GM12878 (cell line): ENCODE measurements around the gene NEGR1. TPM values are rescaled to one million over a fixed set of nuclear protein-coding genes. Genes with fewer than 3 reads are reported as not detected.

ENCODE experiments used
- ATAC-seq: fragments of 200-7000 bp; cut with Tn5 transposase; 3 replicates; pipeline ENCODE4 v1.9.1; 2020; ENCODE audit warnings: mild to moderate bottlenecking, moderate library complexity
- BruUV-seq: library from RNA; stranded (reverse); fragments of 400-500 nt; replicated peaks from 2 replicates; lab custom pipeline; 2021; lab: Mats Ljungman, UMichigan
- CTCF ChIA-PET: fragments of 300-600 bp; sonication (Branson Sonifier 250); formaldehyde crosslinking; extraction: SDS; loops from one replicate; lab custom pipeline; 2021; ENCODE audit warnings: inconsistent platforms; lab: Yijun Ruan, JAX
- POLR2A ChIA-PET: fragments of 350-600 bp; formaldehyde crosslinking; extraction: SDS; loops from one replicate; lab custom pipeline; 2021; ENCODE audit warnings: inconsistent platforms; lab: Charles Lee
- RAD21 ChIA-PET: fragments of 300-600 bp; sonication (Branson Sonifier 250); formaldehyde crosslinking; loops from one replicate; lab custom pipeline; 2023; ENCODE audit warnings: antibody characterized with exemption; ENCODE audit not compliant: unreplicated experiment; lab: Charles Lee
- SMC1A ChIA-PET: fragments of 300-600 bp; sonication (Branson Sonifier 250); formaldehyde crosslinking; loops from one replicate; lab custom pipeline; 2023; ENCODE audit not compliant: unreplicated experiment, uncharacterized antibody; lab: Charles Lee
- DNase-seq: peaks from one replicate; pipeline ENCODE4 v3.0.0-alpha.2; 2011; ENCODE audit warnings: low read depth, low spot score
- FAIRE-seq: peaks from 3 replicates; lab custom pipeline; 2011; peaks lifted over from hg19 to GRCh38; lab: Jason Lieb, UNC
- H2AFZ ChIP-seq: 2 replicates; pipeline ENCODE4 v1.6.0; 2011; ENCODE audit warnings: low read depth, low read length, control low read depth; ENCODE audit not compliant: control insufficient read depth
- H3K27ac ChIP-seq: 2 replicates; pipeline ENCODE4 v1.5.1; 2011; ENCODE audit warnings: control low read depth; ENCODE audit not compliant: control insufficient read depth, insufficient read depth
- H3K27me3 ChIP-seq, 2 experiments: replicated peaks in 1 of 2; 2 replicates each; pipeline versions ENCODE4 v1.6.0 to v1.6.1; 2011; ENCODE audit warnings: low read length in 1 of 2; ENCODE audit not compliant: control insufficient read depth in 2 of 2, insufficient read depth in 2 of 2
- H3K36me3 ChIP-seq, 2 experiments: 2 replicates each; pipeline ENCODE4 v1.5.1; 2011; ENCODE audit warnings: low read length in 1 of 2; ENCODE audit not compliant: control insufficient read depth in 2 of 2, insufficient read depth in 2 of 2
- H3K4me1 ChIP-seq: 2 replicates; pipeline ENCODE4 v1.6.1; 2011; ENCODE audit warnings: mild to moderate bottlenecking, low read length, moderate library complexity, mixed read lengths; ENCODE audit not compliant: control insufficient read depth, insufficient read depth
- H3K4me2 ChIP-seq: 2 replicates; pipeline ENCODE4 v1.6.0; 2011; ENCODE audit warnings: control low read depth; ENCODE audit not compliant: control insufficient read depth, insufficient read depth
- H3K4me3 ChIP-seq: fragments of 200-600 bp; sonication (generic); 2 replicates; pipeline ENCODE4 v1.5.1; 2016
- H3K79me2 ChIP-seq: 2 replicates; pipeline ENCODE4 v1.6.0; 2011; ENCODE audit warnings: low read length; ENCODE audit not compliant: control insufficient read depth, insufficient read depth
- H3K9ac ChIP-seq: 2 replicates; pipeline ENCODE4 v1.8.0; 2011; ENCODE audit warnings: low read length, control low read depth, mixed read lengths; ENCODE audit not compliant: control insufficient read depth, insufficient read depth
- H3K9me3 ChIP-seq: replicated peaks from 3 replicates; pipeline ENCODE4 v1.5.1; 2011; ENCODE audit warnings: mild to moderate bottlenecking, low read length; ENCODE audit not compliant: control insufficient read depth, insufficient read depth
- H4K20me1 ChIP-seq: 2 replicates; pipeline ENCODE4 v1.6.0; 2011; ENCODE audit not compliant: control insufficient read depth, insufficient read depth
- BACH1 ChIP-seq: fragments of 450-650 bp; IDR thresholded peaks from 2 replicates; pipeline ENCODE4 v1.6.1; 2017; ENCODE audit warnings: mild to moderate bottlenecking, borderline replicate concordance
- E2F8 ChIP-seq: fragments of 450-650 bp; IDR thresholded peaks from 2 replicates; pipeline ENCODE4 v1.6.1; 2018; ENCODE audit warnings: mild to moderate bottlenecking, low read depth, moderate library complexity; ENCODE audit not compliant: partially characterized antibody
- ESRRA ChIP-seq: IDR thresholded peaks from 2 replicates; pipeline ENCODE4 v1.6.1; 2012; ENCODE audit warnings: mild to moderate bottlenecking, low read length, improper control_type of control experiment
- EZH2 ChIP-seq: IDR thresholded peaks from 2 replicates; pipeline ENCODE4 v1.6.1; 2012; ENCODE audit warnings: low read depth, mild to moderate bottlenecking, control low read depth, inconsistent platforms, low read length, borderline replicate concordance; ENCODE audit not compliant: control insufficient read depth
- HDGF ChIP-seq: fragments of 450-650 bp; IDR thresholded peaks from 2 replicates; pipeline ENCODE4 v1.6.1; 2016; ENCODE audit warnings: antibody characterized with exemption
- POU2F2 ChIP-seq: IDR thresholded peaks from 3 replicates; pipeline ENCODE4 v1.6.1; 2011; ENCODE audit warnings: low read depth, mild to moderate bottlenecking, low read length, borderline replicate concordance
- RUNX3 ChIP-seq: IDR thresholded peaks from 2 replicates; pipeline ENCODE4 v1.6.1; 2012; ENCODE audit warnings: low read length, inconsistent platforms
- SMC3 ChIP-seq: IDR thresholded peaks from 2 replicates; pipeline ENCODE4 v1.6.1; 2011; ENCODE audit warnings: low read length, improper control_type of control experiment, borderline replicate concordance
- SPI1 ChIP-seq: IDR thresholded peaks from 2 replicates; pipeline ENCODE4 v1.6.1; 2011; ENCODE audit warnings: low read depth, mild to moderate bottlenecking, low read length, moderate library complexity, borderline replicate concordance; ENCODE audit not compliant: insufficient read depth
- SREBF1 ChIP-seq: IDR thresholded peaks from 2 replicates; pipeline ENCODE4 v1.6.1; 2012; ENCODE audit warnings: mild to moderate bottlenecking, low read length
- TARDBP ChIP-seq: IDR thresholded peaks from 2 replicates; pipeline ENCODE4 v1.6.1; 2016; ENCODE audit warnings: borderline replicate concordance
- TBL1XR1 ChIP-seq: IDR thresholded peaks from 2 replicates; pipeline ENCODE4 v1.6.1; 2012; ENCODE audit warnings: low read depth, low read length, improper control_type of control experiment
- TCF3 ChIP-seq: IDR thresholded peaks from 2 replicates; pipeline ENCODE4 v1.6.1; 2012; ENCODE audit warnings: low read depth, mild to moderate bottlenecking, low read length, borderline replicate concordance; ENCODE audit not compliant: insufficient read depth
- YBX1 ChIP-seq: fragments of 450-650 bp; IDR thresholded peaks from 2 replicates; pipeline ENCODE4 v1.6.1; 2016; ENCODE audit warnings: antibody characterized with exemption
- ZNF274 ChIP-seq: IDR thresholded peaks from one replicate; pipeline ENCODE4 v1.8.0; 2011; ENCODE audit not compliant: insufficient read length, insufficient read depth
- WGBS: methylation state at CpG from one replicate; pipeline ENCODE4 v1.1.6; 2016; ENCODE audit warnings: low lambda C conversion rate; ENCODE audit not compliant: insufficient replicate concordance, insufficient coverage; ENCODE audit errors: missing lambda C conversion rate; 5-methylcytosine and 5-hydroxymethylcytosine counted together
- in situ Hi-C: fragments of 300-500 bp; cut with MboI; formaldehyde crosslinking; loops from 9 replicates; pipeline ENCODE4 v1.14.3; 2018; ENCODE audit warnings: mixed read lengths
- intact Hi-C: fragments of 100-400 bp; cut with micrococcal nuclease; formaldehyde crosslinking; loops from one replicate; pipeline ENCODE4 v1.14.2; 2022; ENCODE audit not compliant: unreplicated experiment
- polyA plus RNA-seq, 11 experiments: library from polyadenylated mRNA; depleted of rRNA in 4 of 11; unstranded in 6 of 11; stranded (reverse) in 5 of 11; fragments of >200 nt; fragmentation: Nextera tagmentation in 4 of 11; fragmentation: Illumina TruSeq in 1 of 11; extraction: Ambion mirVana in 4 of 11; extraction: Trizol in 1 of 11; gene quantifications; 1 replicate in 1 of 11; 2 replicates in 10 of 11; pipeline versions ENCODE4 v1.2.1 to v1.2.3, GENCODE V29; 2011 to 2016; ENCODE audit warnings: inconsistent platforms in 2 of 11, missing spikeins in 2 of 11, low read depth in 1 of 11
- total RNA-seq, 4 experiments: library from RNA; depleted of rRNA in 3 of 4; stranded (reverse); fragments of >200 nt in 3 of 4; fragmentation: Illumina TruSeq in 1 of 4; extraction: Trizol in 1 of 4; gene quantifications; 2 replicates each; pipeline versions ENCODE4 v1.2.1 to v1.2.3, GENCODE V29; 2013 to 2021
- TF ChIP-seq, protein P1 (sequence below): IDR thresholded peaks from 2 replicates; pipeline ENCODE4 v1.6.1; 2011; ENCODE audit warnings: borderline replicate concordance, low read depth, mild to moderate bottlenecking, moderate library complexity, mixed read lengths, low read length; ENCODE audit not compliant: insufficient read depth; ENCODE audit errors: extremely low read length

NEGR1 gene
- total and polyA plus RNA-seq, 10 of the 15 experiments (the other 5 are each of a cell fraction or from before 2014, with no cell fraction given): under 0.01 to 0.03 (median 0.01) TPM; not detected in 7

DNA sequence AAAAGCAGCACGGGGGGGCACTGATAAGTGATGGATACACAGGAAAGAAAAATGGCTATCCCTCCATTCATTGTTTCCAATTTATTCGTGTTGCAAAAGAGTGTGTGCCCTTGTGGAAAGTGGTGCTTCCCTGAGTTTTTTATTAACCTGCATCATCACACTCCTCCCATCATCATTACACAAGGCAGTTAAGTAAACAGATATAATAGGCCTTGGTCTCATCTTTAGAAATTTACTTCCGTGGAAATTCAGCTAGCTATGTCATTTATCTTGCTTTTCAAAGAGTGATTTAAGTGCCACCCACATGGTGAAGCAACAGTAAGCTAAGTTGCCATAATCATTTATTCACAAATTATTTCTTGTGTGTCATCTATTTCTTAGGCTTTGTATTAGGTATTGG, 473.3 kb downstream of the NEGR1 start (continued):
- no peak for TF ChIP-seq EZH2

GRCh38 chr1:71804140-71804539, 478.2 kb downstream of the NEGR1 start:
- no peaks in the 10 kb centered on the region for H3K4me1 ChIP-seq
- no peaks in the 10 kb centered on the region for H4K20me1 ChIP-seq
- no peaks in the 10 kb centered on the region for H3K27me3 ChIP-seq
- no peak overlapping the region for H3K4me2 ChIP-seq
- in situ Hi-C loops: no loop called here
- POLR2A ChIA-PET: no interaction called here
- no peak for ATAC-seq
- RAD21 ChIA-PET: no interaction called here
- FAIRE-seq: no peak
- CTCF ChIA-PET: no interaction called here
- H3K79me2 ChIP-seq: no peaks in the 10 kb centered on the region
- SMC1A ChIA-PET: no interaction called here
- BruUV-seq: no TSS peak
- intact Hi-C loops: no loop called here
- H3K9ac ChIP-seq: no peak overlapping the region
- no peaks in the 10 kb centered on the region for H3K9me3 ChIP-seq
- DNase-seq: no peak
- H3K27ac ChIP-seq: no peak overlapping the region
- no peak overlapping the region for H2AFZ ChIP-seq
- WGBS: 0% methylated on average over 2 of the region's 2 CpGs
- no peak for TF ChIP-seq HDGF
- no peak overlapping the region for H3K4me3 ChIP-seq
- no peaks in the 10 kb centered on the region for H3K36me3 ChIP-seq

DNA sequence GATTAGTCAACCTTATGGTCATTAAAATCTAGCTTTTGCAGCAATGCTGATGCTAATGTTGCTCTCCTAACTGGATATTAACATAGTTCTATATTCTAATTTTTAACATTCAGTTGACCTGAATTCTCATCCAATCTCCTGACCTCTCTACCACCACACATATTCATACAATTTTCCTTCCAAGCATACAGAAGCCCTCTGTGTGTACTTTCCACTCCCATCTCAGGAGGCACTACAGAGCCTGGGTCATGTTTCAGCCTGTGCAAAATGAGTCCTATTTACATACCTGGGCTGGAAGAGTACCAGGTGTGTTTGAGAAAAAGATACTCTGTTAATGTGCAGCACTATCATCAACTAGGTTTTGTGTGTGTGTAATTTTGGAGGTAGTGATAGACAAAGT, 486.3 kb downstream of the NEGR1 start:
- H2AFZ ChIP-seq: no peak overlapping the region
- H3K27me3 ChIP-seq: no peaks in the 10 kb centered on the region
- intact Hi-C loops: no loop called here
- in situ Hi-C loops: no loop called here
- no peaks in the 10 kb centered on the region for H3K79me2 ChIP-seq
- no peak overlapping the region for H3K4me3 ChIP-seq
- POLR2A ChIA-PET: no interaction called here
- H3K4me2 ChIP-seq: no peak overlapping the region
- no peak for ATAC-seq
- no peak for FAIRE-seq
- RAD21 ChIA-PET: no interaction called here
- no peak for DNase-seq
- no TSS peak for BruUV-seq
- SMC1A ChIA-PET: no interaction called here
- no peak overlapping the region for H3K27ac ChIP-seq
- H3K9me3 ChIP-seq: no peaks in the 10 kb centered on the region
- H4K20me1 ChIP-seq: no peaks in the 10 kb centered on the region
- CTCF ChIA-PET: no interaction called here
- H3K4me1 ChIP-seq: no peaks in the 10 kb centered on the region
- H3K9ac ChIP-seq: no peak overlapping the region
- no peaks in the 10 kb centered on the region for H3K36me3 ChIP-seq
- TF ChIP-seq E2F8: no peak
- no peak for TF ChIP-seq SMC3
- no peak for TF ChIP-seq RUNX3
- TF ChIP-seq ZNF274: no peak
- TF ChIP-seq, protein P1, sequence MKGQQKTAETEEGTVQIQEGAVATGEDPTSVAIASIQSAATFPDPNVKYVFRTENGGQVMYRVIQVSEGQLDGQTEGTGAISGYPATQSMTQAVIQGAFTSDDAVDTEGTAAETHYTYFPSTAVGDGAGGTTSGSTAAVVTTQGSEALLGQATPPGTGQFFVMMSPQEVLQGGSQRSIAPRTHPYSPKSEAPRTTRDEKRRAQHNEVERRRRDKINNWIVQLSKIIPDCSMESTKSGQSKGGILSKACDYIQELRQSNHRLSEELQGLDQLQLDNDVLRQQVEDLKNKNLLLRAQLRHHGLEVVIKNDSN: no peak
- no peak for TF ChIP-seq BACH1
- no peak for TF ChIP-seq TCF3
- no peak for TF ChIP-seq SREBF1
- no peak for TF ChIP-seq SPI1
- TF ChIP-seq YBX1: no peak
- no peak for TF ChIP-seq POU2F2
- TF ChIP-seq TBL1XR1: no peak
- TF ChIP-seq ESRRA: no peak
- TF ChIP-seq TARDBP: no peak
